ENCODE data around the gene S100A14.

Gene S100A14

GRCh38 chr1:153630384-153630783 lies 14.3 kb upstream of the S100A14 start:
- Histone ChIP-seq H2AFZ (ENCODE audit: low read length) (no peak overlapping the region), H2BK120ac (ENCODE audit: low read depth, low read length) (no peak overlapping the region), H3K9me3 (replicated peaks in 1 of 2; ENCODE audit: control insufficient read depth in 2 of 2, insufficient read depth in 1 of 2, low read depth in 1 of 2, low read length in 2 of 2) (peaks cover 0 to 5% of the 10 kb centered on the region in 2 donors), H3K4me1 (ENCODE audit: control insufficient read depth in 2 of 2, insufficient read depth in 1 of 2, low read depth in 1 of 2, low read length in 2 of 2) (peaks cover 14 to 19% of the 10 kb centered on the region in 2 donors), H4K91ac (ENCODE audit: low read depth, low read length, poor library complexity) (no peak overlapping the region), H3K23ac (ENCODE audit: low read depth, low read length, poor library complexity) (no peak overlapping the region), H3K4me2 (ENCODE audit: insufficient read depth, low read length, poor library complexity, severe bottlenecking) (no peak overlapping the region), H3K4me3 (ENCODE audit: low read length in 2 of 2) (no peak overlapping the region), H3K27me3 (ENCODE audit: control insufficient read depth in 3 of 3, insufficient read depth in 3 of 3, low read depth in 1 of 3, low read length in 3 of 3) (no peaks in the 10 kb centered on the region), H2BK15ac (ENCODE audit: low read length) (no peak overlapping the region), H4K8ac (ENCODE audit: low read depth, low read length) (no peak overlapping the region), H2BK12ac (ENCODE audit: low read length) (no peak overlapping the region), H2AK5ac (ENCODE audit: low read depth, low read length) (no peak overlapping the region), H3K9ac (ENCODE audit: low read depth, low read length, poor library complexity) (no peak overlapping the region), H3K4ac (ENCODE audit: low read length) (no peak overlapping the region), H3K36me3 (replicated peaks in 1 of 2; ENCODE audit: control insufficient read depth in 2 of 2, insufficient read depth in 2 of 2, low read length in 2 of 2) (peaks cover 0 to 8% of the 10 kb centered on the region in 2 donors), H3K14ac (ENCODE audit: low read length) (no peak overlapping the region), H3K27ac (replicated peaks; ENCODE audit: low read length) (no peak overlapping the region), H3K18ac (ENCODE audit: low read length) (no peak overlapping the region), H3K79me1 (ENCODE audit: low read depth, low read length) (peaks cover 3% of the 10 kb centered on the region), H2BK5ac (ENCODE audit: low read length) (no peak overlapping the region)
- WGBS, 2 donors (ENCODE audit: extremely low coverage in 2 of 2, insufficient read length in 2 of 2, insufficient replicate concordance in 1 of 2): no CpG with 5 or more reads among the region's 7 CpGs
- DNase-seq (ENCODE audit: low spot score): no peak

- peaks cover 12 to 16% of the 10 kb centered on the region in 2 donors for H3K4me1 ChIP-seq (ENCODE audit: control insufficient read depth in 2 of 2, insufficient read depth in 1 of 2, low read depth in 1 of 2, low read length in 2 of 2)
- H2AK5ac ChIP-seq (ENCODE audit: low read depth, low read length): no peak overlapping the region
- H3K27ac ChIP-seq (replicated peaks; ENCODE audit: low read length): no peak overlapping the region
These were observed 13.8 kb upstream of the S100A14 start for GRCh38 chr1:153629971-153630370.

DNA sequence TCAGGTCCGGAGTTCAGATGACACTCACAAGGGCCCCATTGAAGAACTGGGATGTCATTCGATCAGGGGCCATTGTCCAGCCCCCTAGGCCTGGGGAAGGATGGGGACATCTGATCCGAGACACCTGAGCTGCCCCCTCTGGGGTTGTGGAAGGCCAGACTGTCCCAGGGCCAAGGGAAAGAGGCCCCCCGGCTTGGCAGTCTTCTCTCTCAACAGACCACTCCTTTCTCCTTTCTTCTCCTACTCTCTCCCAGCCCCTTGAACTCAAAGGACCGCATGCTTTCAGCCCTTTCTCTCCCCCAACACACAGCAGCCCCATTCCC lies 13.2 kb upstream of the S100A14 start:
- Histone ChIP-seq H4K8ac (ENCODE audit: low read depth, low read length) (no peak overlapping the region), H4K91ac (ENCODE audit: low read depth, low read length, poor library complexity) (no peak overlapping the region), H3K27me3 (ENCODE audit: control insufficient read depth in 3 of 3, insufficient read depth in 3 of 3, low read depth in 1 of 3, low read length in 3 of 3) (no peaks in the 10 kb centered on the region), H2BK12ac (ENCODE audit: low read length) (no peak overlapping the region), H2BK5ac (ENCODE audit: low read length) (peak overlapping the region; percentile 0), H3K4ac (ENCODE audit: low read length) (no peak overlapping the region), H2AK5ac (ENCODE audit: low read depth, low read length) (peak overlapping the region; percentile 10), H3K9me3 (replicated peaks in 1 of 2; ENCODE audit: control insufficient read depth in 2 of 2, insufficient read depth in 1 of 2, low read depth in 1 of 2, low read length in 2 of 2) (peaks cover 0 to 5% of the 10 kb centered on the region in 2 donors), H2AFZ (ENCODE audit: low read length) (peak overlapping the region; percentile 19), H3K9ac (ENCODE audit: low read depth, low read length, poor library complexity) (no peak overlapping the region), H3K79me1 (ENCODE audit: low read depth, low read length) (peaks cover 3% of the 10 kb centered on the region), H3K27ac (replicated peaks; ENCODE audit: low read length) (no peak overlapping the region), H3K14ac (ENCODE audit: low read length) (no peak overlapping the region), H2BK15ac (ENCODE audit: low read length) (peak overlapping the region; percentile 20), H2BK120ac (ENCODE audit: low read depth, low read length) (peak overlapping the region; percentile 64), H3K4me3 (ENCODE audit: low read length in 2 of 2) (no peak overlapping the region), H3K18ac (ENCODE audit: low read length) (no peak overlapping the region), H3K4me2 (ENCODE audit: insufficient read depth, low read length, poor library complexity, severe bottlenecking) (no peak overlapping the region), H3K4me1 (ENCODE audit: control insufficient read depth in 2 of 2, insufficient read depth in 1 of 2, low read depth in 1 of 2, low read length in 2 of 2) (peaks cover 12 to 16% of the 10 kb centered on the region in 2 donors), H3K23ac (ENCODE audit: low read depth, low read length, poor library complexity) (no peak overlapping the region), H3K36me3 (replicated peaks in 1 of 2; ENCODE audit: control insufficient read depth in 2 of 2, insufficient read depth in 2 of 2, low read length in 2 of 2) (peaks cover 0 to 10% of the 10 kb centered on the region in 2 donors)
- WGBS, 2 donors (ENCODE audit: extremely low coverage in 2 of 2, insufficient read length in 2 of 2, insufficient replicate concordance in 1 of 2): no CpG with 5 or more reads among the region's 5 CpGs
- no peak for DNase-seq (ENCODE audit: low spot score)

More at GRCh38 chr1:153629971-153630370, 13.8 kb upstream of the S100A14 start:
- Histone ChIP-seq H4K91ac (ENCODE audit: low read depth, low read length, poor library complexity) (no peak overlapping the region), H3K36me3 (replicated peaks in 1 of 2; ENCODE audit: control insufficient read depth in 2 of 2, insufficient read depth in 2 of 2, low read length in 2 of 2) (peaks cover 0 to 8% of the 10 kb centered on the region in 2 donors), H3K9me3 (replicated peaks in 1 of 2; ENCODE audit: control insufficient read depth in 2 of 2, insufficient read depth in 1 of 2, low read depth in 1 of 2, low read length in 2 of 2) (peaks cover 0 to 5% of the 10 kb centered on the region in 2 donors), H2BK12ac (ENCODE audit: low read length) (peak overlapping the region; percentile 17), H2AFZ (ENCODE audit: low read length) (no peak overlapping the region), H3K23ac (ENCODE audit: low read depth, low read length, poor library complexity) (peak overlapping the region; percentile 29), H3K79me1 (ENCODE audit: low read depth, low read length) (peaks cover 3% of the 10 kb centered on the region), H2BK120ac (ENCODE audit: low read depth, low read length) (no peak overlapping the region), H3K18ac (ENCODE audit: low read length) (peak overlapping the region; percentile 25), H2BK5ac (ENCODE audit: low read length) (no peak overlapping the region), H3K4ac (ENCODE audit: low read length) (no peak overlapping the region), H3K4me2 (ENCODE audit: insufficient read depth, low read length, poor library complexity, severe bottlenecking) (no peak overlapping the region), H3K9ac (ENCODE audit: low read depth, low read length, poor library complexity) (peak overlapping the region; percentile 40), H4K8ac (ENCODE audit: low read depth, low read length) (peak overlapping the region; percentile 9), H3K4me3 (ENCODE audit: low read length in 2 of 2) (no peak overlapping the region), H3K27me3 (ENCODE audit: control insufficient read depth in 3 of 3, insufficient read depth in 3 of 3, low read depth in 1 of 3, low read length in 3 of 3) (no peaks in the 10 kb centered on the region), H2BK15ac (ENCODE audit: low read length) (no peak overlapping the region), H3K14ac (ENCODE audit: low read length) (peak overlapping the region; percentile 85)
- no peak for DNase-seq (ENCODE audit: low spot score)
- WGBS, 2 donors (ENCODE audit: extremely low coverage in 2 of 2, insufficient read length in 2 of 2, insufficient replicate concordance in 1 of 2): no CpG with 5 or more reads among the region's 1 CpG

DNA sequence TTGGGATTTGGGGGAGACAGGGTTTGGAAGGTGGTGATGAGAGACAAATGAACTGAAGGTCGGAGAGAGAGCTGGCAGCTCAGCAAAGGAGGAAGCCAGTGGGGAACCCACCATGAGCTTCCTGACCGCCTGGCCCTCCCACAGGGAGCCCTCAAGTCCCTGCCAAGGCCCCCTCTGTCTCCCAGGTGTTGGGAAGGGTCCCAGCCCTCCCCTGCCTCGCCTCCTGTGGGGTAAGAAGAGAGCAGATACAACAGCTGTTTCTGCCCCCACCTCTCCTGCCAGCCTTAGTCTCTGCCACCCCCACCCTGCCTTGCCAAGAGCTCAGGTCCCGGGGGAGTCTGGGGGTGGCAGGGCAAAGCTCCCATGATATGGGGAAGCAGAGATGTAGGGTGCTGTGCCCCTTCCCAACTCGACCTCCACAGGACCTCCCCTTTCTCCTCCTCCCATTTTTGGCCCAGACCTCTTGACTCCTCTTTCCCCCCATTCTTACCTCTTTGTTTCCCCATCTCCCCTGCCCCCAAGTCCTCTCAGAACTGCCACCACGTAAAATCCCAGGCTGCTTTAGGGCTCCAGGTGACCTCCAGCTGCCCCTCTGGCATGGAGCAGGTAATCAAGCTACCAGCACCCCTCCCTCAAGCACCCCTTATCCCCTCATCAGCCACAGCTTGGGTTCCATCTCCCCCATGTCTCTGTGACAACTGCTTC lies 12.7 kb upstream of the S100A14 start:
- Histone ChIP-seq H3K9ac (ENCODE audit: low read depth, low read length, poor library complexity) (peak overlapping the region; percentile 1), H3K9me3 (replicated peaks in 1 of 2; ENCODE audit: control insufficient read depth in 2 of 2, insufficient read depth in 1 of 2, low read depth in 1 of 2, low read length in 2 of 2) (peaks cover 0 to 5% of the 10 kb centered on the region in 2 donors), H3K18ac (ENCODE audit: low read length) (peak overlapping the region; percentile 77), H3K79me1 (ENCODE audit: low read depth, low read length) (peaks cover 3% of the 10 kb centered on the region), H4K91ac (ENCODE audit: low read depth, low read length, poor library complexity) (no peak overlapping the region), H3K27ac (replicated peaks; ENCODE audit: low read length) (no peak overlapping the region), H2AFZ (ENCODE audit: low read length) (peak overlapping the region; percentile 19), H2BK5ac (ENCODE audit: low read length) (peak overlapping the region; percentile 0), H3K4me2 (ENCODE audit: insufficient read depth, low read length, poor library complexity, severe bottlenecking) (no peak overlapping the region), H3K4ac (ENCODE audit: low read length) (no peak overlapping the region), H3K4me3 (ENCODE audit: low read length in 2 of 2) (no peak overlapping the region), H2BK12ac (ENCODE audit: low read length) (peak overlapping the region; percentile 68), H3K27me3 (ENCODE audit: control insufficient read depth in 3 of 3, insufficient read depth in 3 of 3, low read depth in 1 of 3, low read length in 3 of 3) (no peaks in the 10 kb centered on the region), H4K8ac (ENCODE audit: low read depth, low read length) (no peak overlapping the region), H2BK120ac (ENCODE audit: low read depth, low read length) (peak overlapping the region; percentile 78), H3K4me1 (ENCODE audit: control insufficient read depth in 2 of 2, insufficient read depth in 1 of 2, low read depth in 1 of 2, low read length in 2 of 2) (peaks cover 12 to 16% of the 10 kb centered on the region in 2 donors), H3K14ac (ENCODE audit: low read length) (no peak overlapping the region), H3K36me3 (replicated peaks in 1 of 2; ENCODE audit: control insufficient read depth in 2 of 2, insufficient read depth in 2 of 2, low read length in 2 of 2) (peaks cover 0 to 15% of the 10 kb centered on the region in 2 donors), H2BK15ac (ENCODE audit: low read length) (peak overlapping the region; percentile 20), H2AK5ac (ENCODE audit: low read depth, low read length) (peak overlapping the region; percentile 76), H3K23ac (ENCODE audit: low read depth, low read length, poor library complexity) (no peak overlapping the region)
- DNase-seq (ENCODE audit: low spot score): no peak
- no CpG with 5 or more reads among the region's 6 CpGs for WGBS, 2 donors (ENCODE audit: extremely low coverage in 2 of 2, insufficient read length in 2 of 2, insufficient replicate concordance in 1 of 2)
